ENCODE data around the gene SCTR. TPM values are rescaled to one million over a fixed set of nuclear protein-coding genes. Genes with fewer than 3 reads are reported as not detected.

Gene SCTR
- total RNA-seq, 4 donors from 2014 or later = not detected

DNA sequence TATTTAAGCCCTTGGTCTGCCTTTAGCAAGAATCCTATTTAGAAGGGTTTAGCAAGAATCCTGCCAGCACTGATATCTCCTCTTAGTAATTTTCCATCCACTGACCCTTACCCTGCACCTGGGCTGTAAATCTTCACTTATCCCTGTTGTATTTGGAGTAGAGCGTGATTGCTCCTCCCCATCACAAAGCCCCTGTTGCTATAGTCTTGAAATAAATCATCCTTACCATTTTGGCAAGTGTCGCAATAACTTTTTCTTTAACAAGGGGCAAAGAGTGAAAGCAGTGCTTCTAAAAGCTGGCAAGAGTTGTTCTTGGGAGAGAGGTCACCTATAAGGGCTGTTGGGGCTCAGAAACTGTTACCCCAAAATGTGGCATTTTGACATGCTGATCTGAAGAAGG is 3.7 kb upstream of the SCTR start:
- no peaks in the 10 kb centered on the region for H3K36me3 ChIP-seq
- intact Hi-C loops (cut with DNase I) = no loop called here
- peaks cover 0 to 2% (median 0%) of the 10 kb centered on the region in 3 donors for H3K9me3 ChIP-seq
- no peak overlapping the region for H3K27ac ChIP-seq
- 72 to 82% methylated on average over 2 of the region's 2 CpGs for WGBS, 2 donors
- H3K27me3 ChIP-seq = peaks cover 0 to 68% (median 8%) of the 10 kb centered on the region in 4 donors
- no peak for DNase-seq
- TF ChIP-seq, protein P1, sequence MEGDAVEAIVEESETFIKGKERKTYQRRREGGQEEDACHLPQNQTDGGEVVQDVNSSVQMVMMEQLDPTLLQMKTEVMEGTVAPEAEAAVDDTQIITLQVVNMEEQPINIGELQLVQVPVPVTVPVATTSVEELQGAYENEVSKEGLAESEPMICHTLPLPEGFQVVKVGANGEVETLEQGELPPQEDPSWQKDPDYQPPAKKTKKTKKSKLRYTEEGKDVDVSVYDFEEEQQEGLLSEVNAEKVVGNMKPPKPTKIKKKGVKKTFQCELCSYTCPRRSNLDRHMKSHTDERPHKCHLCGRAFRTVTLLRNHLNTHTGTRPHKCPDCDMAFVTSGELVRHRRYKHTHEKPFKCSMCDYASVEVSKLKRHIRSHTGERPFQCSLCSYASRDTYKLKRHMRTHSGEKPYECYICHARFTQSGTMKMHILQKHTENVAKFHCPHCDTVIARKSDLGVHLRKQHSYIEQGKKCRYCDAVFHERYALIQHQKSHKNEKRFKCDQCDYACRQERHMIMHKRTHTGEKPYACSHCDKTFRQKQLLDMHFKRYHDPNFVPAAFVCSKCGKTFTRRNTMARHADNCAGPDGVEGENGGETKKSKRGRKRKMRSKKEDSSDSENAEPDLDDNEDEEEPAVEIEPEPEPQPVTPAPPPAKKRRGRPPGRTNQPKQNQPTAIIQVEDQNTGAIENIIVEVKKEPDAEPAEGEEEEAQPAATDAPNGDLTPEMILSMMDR (IDR thresholded peaks at IDR 0.05) = no peak
- no peak for TF ChIP-seq POLR2A (IDR thresholded peaks at IDR 0.05)
- H3K4me3 ChIP-seq = no peak overlapping the region
- peaks cover 0 to 9% (median 0%) of the 10 kb centered on the region in 3 donors for H3K4me1 ChIP-seq

DNA sequence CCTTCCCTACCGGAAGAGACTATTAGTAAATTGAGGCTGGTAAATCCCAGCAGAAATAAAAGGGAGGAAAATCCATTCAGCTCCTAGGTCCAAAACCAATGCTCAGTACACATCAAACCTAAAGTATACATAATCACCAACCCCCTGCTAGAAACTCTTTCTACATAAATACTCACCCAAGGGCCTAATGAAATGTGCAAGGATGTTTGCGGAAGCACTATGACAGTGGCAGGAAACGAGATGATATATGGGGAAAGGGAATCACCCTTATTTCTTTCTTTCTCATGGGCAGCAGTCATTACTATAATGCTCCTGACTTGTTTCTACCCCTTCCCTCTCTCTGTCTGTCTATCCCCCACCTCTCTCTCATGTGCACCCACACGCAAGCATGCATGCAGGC is 1.3 kb upstream of the SCTR start:
- DNase-seq = no peak
- intact Hi-C loops (cut with DNase I) = no loop called here
- WGBS, 2 donors = 65 to 67% methylated on average over 4 of the region's 4 CpGs
- TF ChIP-seq, protein P1 (IDR thresholded peaks at IDR 0.05) = no peak
- TF ChIP-seq POLR2A (IDR thresholded peaks at IDR 0.05) = no peak
- no peak overlapping the region for H3K27ac ChIP-seq
- no peaks in the 10 kb centered on the region for H3K9me3 ChIP-seq
- H3K27me3 ChIP-seq = peaks cover 0 to 89% (median 8%) of the 10 kb centered on the region in 4 donors
- peaks cover 0 to 9% (median 0%) of the 10 kb centered on the region in 3 donors for H3K4me1 ChIP-seq
- no peak overlapping the region for H3K4me3 ChIP-seq
- H3K36me3 ChIP-seq = no peaks in the 10 kb centered on the region

GRCh38 chr2:119523383-119523951 is 816 bp downstream of the SCTR start:
- 3 to 15% methylated on average over 18 to 20 of the region's 21 CpGs for WGBS, 2 donors
- TF ChIP-seq, protein P1 (IDR thresholded peaks at IDR 0.05) = no peak
- no peak for TF ChIP-seq POLR2A (IDR thresholded peaks at IDR 0.05)
- Histone ChIP-seq H3K27ac (no peak overlapping the region), H3K36me3 (no peaks in the 10 kb centered on the region), H3K27me3 (peaks cover 0 to 78% (median 8%) of the 10 kb centered on the region in 4 donors), H3K4me1 (peaks cover 0 to 9% (median 0%) of the 10 kb centered on the region in 3 donors), H3K4me3 (no peak overlapping the region), H3K9me3 (no peaks in the 10 kb centered on the region)
- no peak for DNase-seq
- intact Hi-C loops (cut with DNase I) = no loop called here

DNA sequence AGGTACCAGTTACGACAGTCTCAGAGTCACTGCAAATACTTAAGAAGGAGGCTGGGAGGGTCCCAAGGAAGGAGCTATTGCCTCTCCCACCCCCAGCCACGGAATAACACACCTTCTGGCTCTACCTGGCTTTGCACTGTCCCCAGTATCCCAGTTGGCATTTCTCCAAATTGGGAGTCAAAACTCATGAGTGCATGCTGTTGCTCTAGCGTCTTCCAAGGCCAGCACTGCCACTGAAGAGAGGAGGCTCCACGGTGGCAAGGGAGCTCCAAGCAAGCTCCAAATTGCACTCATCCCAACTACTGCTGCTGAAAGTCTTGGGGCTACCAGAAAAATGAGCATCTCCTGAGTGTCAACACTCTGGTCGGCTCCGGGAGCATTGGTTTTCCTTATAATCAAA is 1.6 kb downstream of the SCTR start:
- H3K36me3 ChIP-seq = no peaks in the 10 kb centered on the region
- no peak for DNase-seq
- intact Hi-C loops (cut with DNase I) = no loop called here
- 53 to 59% methylated on average over 5 of the region's 6 CpGs for WGBS, 2 donors
- H3K4me1 ChIP-seq = peaks cover 0 to 9% (median 0%) of the 10 kb centered on the region in 3 donors
- TF ChIP-seq, protein P1 (IDR thresholded peaks at IDR 0.05) = no peak
- no peak for TF ChIP-seq POLR2A (IDR thresholded peaks at IDR 0.05)
- no peak overlapping the region for H3K27ac ChIP-seq
- H3K4me3 ChIP-seq = no peak overlapping the region
- H3K27me3 ChIP-seq = peaks cover 0 to 72% (median 8%) of the 10 kb centered on the region in 4 donors
- H3K9me3 ChIP-seq = no peaks in the 10 kb centered on the region

GRCh38 chr2:119521433-119522050 is 2.7 kb downstream of the SCTR start:
- H3K4me1 ChIP-seq = peaks cover 0 to 9% (median 0%) of the 10 kb centered on the region in 3 donors
- intact Hi-C loops (cut with DNase I) = no loop called here
- no peak overlapping the region for H3K27ac ChIP-seq
- 83 to 88% methylated on average over 9 to 11 of the region's 11 CpGs for WGBS, 2 donors
- no peak overlapping the region for H3K4me3 ChIP-seq
- TF ChIP-seq POLR2A (IDR thresholded peaks at IDR 0.05) = no peak
- TF ChIP-seq, protein P1 (IDR thresholded peaks at IDR 0.05) = no peak
- H3K9me3 ChIP-seq = no peaks in the 10 kb centered on the region
- DNase-seq = no peak
- no peaks in the 10 kb centered on the region for H3K36me3 ChIP-seq
- peaks cover 0 to 61% (median 8%) of the 10 kb centered on the region in 4 donors for H3K27me3 ChIP-seq
